ENCODE results near the gene ADPRH.
"Not testable (repeated sequence)": the region's sequence is repeated elsewhere in the genome, so short reads cannot be mapped to it uniquely, and the experiment has no call there.

The ADPRH gene

GRCh38 chr3:119560160-119560559, 19.1 kb upstream of the ADPRH start:
- no peak for DNase-seq

GRCh38 chr3:119562307-119562961, 16.9 kb upstream of the ADPRH start:
- peak in 1 of 2 experiments; percentile 18 for DNase-seq

- DNase-seq: not testable (repeated sequence)
Measured at GRCh38 chr3:119563334-119563733, 16.0 kb upstream of the ADPRH start.

DNA sequence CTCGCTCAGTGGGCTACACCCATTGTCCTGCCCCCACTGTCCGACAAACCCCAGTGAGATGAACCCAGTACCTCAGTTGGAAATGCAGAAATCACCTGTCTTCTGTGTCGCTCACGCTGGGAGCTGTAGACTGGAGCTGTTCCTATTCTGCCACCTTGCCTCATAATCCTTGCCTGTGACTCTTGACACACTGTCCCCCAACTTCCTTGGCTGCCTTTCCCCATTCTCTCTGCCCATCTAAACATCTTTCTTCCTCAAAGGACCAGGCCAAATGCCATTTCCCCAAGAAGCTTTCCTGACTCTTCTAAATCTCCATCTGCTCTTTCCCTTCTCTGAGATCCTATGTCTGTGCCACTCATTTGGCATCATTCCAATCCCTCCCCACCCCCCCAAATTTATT, 10.1 kb upstream of the ADPRH start:
- no peak for DNase-seq

DNA sequence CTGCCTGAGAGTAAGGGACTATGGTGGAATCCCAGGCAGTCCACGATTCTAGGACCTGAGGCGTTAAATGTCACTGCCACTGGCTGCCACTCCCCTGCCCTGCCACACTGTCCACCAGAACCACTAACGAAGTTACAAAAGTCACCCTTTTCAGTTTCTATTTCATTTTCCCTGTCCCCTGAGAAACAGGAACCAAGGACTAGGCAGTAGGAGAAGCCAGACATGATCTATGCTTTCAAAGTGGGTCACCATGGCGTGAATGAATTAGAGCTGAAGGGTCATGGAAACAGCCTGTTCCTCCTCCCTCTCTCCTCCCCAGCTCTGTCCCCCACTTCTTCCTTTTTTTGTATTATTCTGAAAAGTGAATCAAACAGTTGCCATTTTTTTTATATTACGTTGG, 9.1 kb upstream of the ADPRH start:
- no peak for DNase-seq

DNA sequence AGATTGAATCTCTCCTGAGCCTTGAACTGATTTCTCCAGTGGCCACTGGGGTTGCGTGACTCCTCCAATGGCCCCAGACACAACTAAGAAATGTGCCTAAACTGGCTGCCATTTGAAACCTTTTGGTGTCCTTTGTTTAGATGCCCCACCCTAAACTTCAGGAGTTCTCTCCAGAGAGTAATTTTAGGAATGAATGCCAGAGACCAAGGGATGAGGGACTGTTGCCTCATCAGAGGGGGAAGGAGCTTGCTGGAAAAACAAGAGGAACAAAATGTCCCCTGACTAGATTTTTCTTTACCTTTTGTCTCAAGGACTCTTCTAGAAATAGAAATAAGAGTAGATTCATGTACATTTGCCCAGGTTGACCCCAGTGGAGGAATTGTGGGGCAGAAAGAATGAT, 8.1 kb upstream of the ADPRH start:
- no peak for DNase-seq

GRCh38 chr3:119571688-119572087, 7.6 kb upstream of the ADPRH start:
- DNase-seq: no peak

DNA sequence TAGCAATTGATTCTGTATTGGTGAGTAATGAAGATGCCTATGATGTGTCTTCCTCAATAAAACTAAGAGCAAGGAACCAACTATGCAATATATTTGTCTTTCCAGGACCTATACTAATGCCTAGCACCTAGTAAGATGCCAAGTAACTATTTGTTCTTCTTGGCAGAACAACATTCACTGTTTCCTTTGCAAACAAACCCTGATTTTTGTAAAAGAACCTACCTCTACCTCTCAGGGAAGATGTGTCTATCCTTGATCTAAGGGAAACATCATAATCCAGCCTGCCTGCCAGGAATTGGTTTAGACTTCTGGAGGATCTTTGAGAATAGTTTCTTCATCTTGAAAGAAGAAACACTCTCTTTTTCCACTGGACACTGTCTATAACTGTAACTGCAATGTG, 3.8 kb upstream of the ADPRH start:
- DNase-seq: no peak

DNA sequence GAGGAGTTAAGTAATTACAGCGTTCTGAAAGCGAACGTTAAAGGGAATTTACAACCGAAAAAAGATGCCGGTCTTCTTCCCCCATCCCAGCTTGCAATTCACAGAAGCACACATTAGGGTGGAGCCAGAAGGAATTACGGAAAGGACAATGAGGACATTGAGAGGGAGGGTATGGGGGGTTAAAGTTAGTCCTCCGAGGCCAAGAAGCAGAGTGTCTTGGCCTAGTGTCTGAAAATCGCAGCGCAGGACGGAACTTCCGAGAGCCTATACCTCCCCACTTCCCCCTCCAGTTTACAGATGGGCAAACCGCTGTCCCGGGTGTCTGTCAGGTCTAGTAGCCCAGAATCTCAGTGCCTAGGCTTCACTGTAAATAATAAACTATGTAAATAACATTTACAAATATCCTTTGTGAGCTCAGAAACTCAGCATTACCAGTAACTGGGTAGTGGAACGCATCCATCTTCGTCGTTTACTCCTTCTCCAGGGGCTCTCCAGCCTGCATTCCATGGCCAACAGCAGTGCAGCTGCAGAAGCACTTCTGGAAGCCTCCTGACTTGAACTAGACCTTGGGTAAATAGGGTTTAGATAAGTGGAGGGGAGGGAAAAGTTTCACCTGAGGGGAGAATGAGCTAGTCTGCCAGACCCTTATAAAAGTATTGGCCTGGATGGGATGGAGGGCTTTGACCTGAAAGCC, 922 bp downstream of the ADPRH start:
- DNase-seq: no peak

GRCh38 chr3:119582178-119582577, 2.9 kb downstream of the ADPRH start:
- peak; percentile 8 to 39 for DNase-seq

- DNase-seq: no peak
Measured at GRCh38 chr3:119585208-119585607, 5.9 kb downstream of the ADPRH start.

DNA sequence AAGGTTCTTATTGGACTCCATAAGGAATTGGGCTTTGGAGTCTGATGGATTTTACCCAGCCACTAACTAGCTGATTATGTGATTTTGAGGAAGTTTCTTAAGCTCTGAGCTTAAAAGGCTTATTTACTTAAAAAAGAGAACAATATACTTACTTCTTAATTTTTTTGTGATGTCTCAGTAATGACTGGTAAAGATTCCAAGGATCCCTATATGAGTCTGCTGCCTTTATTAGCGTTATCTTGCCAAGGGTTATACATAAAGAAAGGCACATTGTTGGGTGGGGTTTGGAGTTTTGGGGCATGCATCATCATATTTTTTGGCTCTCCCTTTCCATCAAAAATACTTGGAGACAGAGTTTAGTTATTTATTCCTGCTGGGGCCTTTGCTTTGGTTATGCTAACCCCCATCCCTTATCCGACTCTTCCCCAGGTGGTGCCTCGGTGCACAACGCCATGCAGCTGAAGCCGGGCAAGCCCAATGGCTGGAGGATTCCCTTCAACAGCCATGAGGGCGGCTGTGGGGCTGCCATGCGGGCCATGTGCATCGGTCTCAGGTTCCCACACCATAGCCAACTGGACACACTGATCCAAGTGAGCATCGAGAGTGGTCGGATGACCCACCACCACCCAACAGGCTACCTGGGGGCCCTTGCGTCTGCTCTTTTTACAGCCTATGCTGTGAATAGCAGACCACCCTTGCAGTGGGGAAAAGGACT, 6.7 kb downstream of the ADPRH start:
- no peak for DNase-seq

DNA sequence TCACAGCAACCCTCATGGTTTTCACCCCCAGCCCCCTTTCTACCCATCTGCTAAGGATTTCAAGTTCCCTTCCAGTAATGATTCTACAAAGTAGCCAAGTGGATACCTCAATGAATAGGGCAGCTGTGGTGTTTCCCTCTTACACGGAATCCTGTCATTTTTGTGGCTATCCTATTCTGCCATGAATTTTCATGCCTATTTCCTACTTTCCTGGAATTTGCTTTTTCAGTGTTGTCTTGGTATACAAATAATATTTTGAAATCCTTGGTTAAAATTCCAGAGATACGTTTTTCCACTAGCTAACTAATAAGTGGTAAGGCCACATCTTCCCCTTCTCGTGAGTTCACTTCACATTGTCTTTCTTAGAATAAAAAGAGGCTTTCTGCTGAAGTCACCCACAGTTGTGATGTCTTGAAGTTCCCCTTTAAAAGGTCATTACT, 7.5 kb downstream of the ADPRH start:
- no peak for DNase-seq

GRCh38 chr3:119588112-119588511, 8.8 kb downstream of the ADPRH start:
- DNase-seq: peak; percentile 8 to 30

DNA sequence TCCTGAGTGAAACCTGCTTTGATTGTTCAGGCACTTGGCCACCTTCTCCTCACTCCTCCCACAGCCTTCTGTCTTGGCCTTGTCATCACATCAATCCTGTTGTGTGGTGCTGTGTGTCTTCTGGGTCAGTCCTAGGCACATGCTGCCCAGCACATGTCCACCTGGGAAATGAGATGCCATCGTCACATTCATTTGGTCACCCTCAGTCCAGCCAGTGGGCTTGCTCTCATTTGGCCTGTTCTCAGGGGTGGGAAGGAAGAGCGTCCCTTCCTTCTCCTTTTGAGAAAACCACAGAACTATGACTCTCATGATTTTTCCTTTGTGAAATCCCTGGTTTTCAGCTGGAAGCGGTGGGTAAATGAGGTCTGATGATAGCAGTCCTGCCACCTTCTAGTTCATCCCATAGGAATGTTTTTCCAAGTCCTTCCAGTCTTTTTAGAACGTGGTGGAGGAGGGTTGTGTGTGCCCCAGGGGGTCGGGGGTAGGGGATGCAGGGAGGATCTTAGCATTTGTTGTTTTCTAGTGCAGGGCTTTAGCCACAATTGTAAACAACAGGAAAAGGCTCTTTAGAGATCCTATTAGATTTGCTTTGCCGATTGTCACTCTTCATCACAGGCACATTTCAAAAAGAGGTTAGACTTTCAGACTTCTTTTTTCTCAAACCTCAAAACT, 9.9 kb downstream of the ADPRH start:
- DNase-seq: no peak

DNA sequence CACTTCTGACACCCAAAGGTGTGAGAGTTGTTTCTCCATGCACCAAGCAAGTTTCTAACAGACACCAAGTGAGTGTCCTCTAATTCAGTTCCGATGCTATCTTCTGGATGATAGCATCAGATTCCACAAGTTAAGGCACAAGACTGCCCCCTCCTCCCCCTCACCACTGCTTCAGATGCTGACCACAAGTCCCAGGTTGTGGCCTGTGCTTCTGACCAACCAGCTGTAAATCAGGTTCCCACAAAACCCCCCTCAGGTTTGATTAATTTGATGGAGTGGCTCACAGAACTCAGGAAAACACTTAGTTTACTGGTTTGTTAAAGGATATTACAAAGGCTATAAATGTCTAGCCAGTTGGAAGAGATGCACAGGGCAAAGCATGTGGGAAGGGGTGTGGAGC, 11.4 kb downstream of the ADPRH start:
- no peak for DNase-seq

- no peak for DNase-seq
Measured at GRCh38 chr3:119592861-119593260, 13.6 kb downstream of the ADPRH start.

- no peak for DNase-seq
Measured at GRCh38 chr3:119594066-119594465, 14.8 kb downstream of the ADPRH start.

- not testable (repeated sequence) for DNase-seq
Measured at GRCh38 chr3:119594929-119595328, 15.6 kb downstream of the ADPRH start.

DNA sequence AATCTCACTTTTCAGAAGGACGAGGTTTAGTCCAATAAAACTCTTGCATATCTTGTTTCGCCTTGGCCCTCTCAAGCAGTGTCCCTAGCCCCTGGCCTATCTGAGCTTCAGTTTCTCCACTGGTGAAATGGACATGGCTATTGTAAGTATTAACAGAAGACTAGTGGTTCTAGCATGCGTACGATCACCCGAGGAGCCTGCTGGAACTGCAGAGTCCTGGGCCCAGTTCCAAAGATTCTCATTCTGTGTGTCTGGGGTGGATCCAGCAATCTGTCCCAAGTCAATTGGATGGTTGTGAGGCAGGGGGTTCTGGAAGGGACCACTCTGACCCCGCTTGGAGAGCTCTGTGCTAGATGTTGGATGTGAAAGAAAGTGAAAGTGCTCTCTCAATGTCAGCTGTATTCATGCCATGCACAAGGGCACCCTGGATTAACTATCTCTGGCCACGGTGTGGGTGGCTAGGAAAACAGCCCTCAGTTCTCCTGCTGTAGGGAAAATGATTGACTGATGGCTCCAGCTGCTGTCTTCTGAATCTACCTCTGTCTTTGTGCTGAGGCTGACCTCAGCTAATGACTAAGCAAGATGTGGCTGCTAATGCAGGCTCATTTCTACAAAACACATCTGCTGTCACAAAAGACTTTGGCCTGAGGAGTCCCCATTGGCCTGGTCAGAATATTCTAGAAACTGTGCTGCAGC, 16.5 kb downstream of the ADPRH start:
- DNase-seq: no peak

GRCh38 chr3:119596398-119596797, 17.1 kb downstream of the ADPRH start:
- no peak for DNase-seq

DNA sequence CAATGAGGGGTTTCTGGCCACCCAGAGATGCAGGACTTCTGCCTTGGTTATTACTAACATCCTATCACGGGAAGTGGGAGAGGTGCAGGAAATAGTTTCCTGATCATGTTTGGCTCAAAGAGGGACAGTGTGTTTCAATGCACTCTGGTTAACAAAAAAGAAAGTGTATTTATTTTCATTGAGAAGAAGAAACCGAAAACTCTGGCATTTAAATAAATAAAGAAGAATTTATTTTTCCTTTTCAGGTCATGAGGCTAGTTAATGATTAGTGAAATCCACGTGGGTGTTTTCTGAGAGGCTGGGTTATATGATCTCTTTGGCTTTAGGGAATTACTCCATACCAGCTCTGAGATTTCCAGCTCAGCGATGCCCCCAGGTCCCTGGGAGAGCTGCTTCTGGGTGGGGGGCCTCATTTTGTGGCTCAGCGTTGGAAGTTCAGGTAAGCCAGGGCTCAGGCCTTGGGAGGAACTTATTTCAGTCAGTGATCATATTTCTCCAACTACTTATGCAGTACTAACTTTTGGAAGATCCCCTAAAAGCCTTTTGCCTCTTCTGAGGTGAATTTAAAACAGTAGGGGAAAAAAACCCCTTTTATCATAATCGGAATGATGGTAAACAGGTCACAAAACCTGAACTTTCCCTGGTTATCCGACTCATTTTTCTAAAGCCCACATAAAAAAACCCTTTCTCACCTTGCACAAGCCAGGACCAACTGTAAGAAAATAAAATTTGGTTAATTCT, 18.4 kb downstream of the ADPRH start, which contains the start of gene PLA1A:
Gene PLA1A, plus strand, starts transcription at position 338 of the 741 bp plus-strand sequence. Its CDS starts 29 bp downstream, at position 367.
- DNase-seq: no peak

Data from stimulated activated CD4-positive, alpha-beta T cell treated with anti-CD3 and anti-CD28 coated beads, Interleukin-4, amount 100 ng/mL, for 4 hours (primary cell).